Tibial artery (tissue), 4 donors: ENCODE measurements around the gene OR4K15.
"Not testable (repeated sequence)": the region's sequence is repeated elsewhere in the genome, so short reads cannot be mapped to it uniquely, and the experiment has no call there.

Experiments
- DNase-seq, 2 donors: peaks; one replicate each; pipeline ENCODE4 v3.0.0-alpha.2; 2019
- H3K27ac ChIP-seq, 2 donors: fragments of 200-600 bp; sonication (generic) in 1 of 2; 1 replicate in 1 of 2; 2 replicates in 1 of 2; pipeline ENCODE4 v1.5.1; 2018 to 2019; ENCODE audit warnings: mild to moderate bottlenecking in 1 of 2
- H3K27me3 ChIP-seq, 2 donors: fragments of 200-600 bp; sonication (generic) in 1 of 2; one replicate each; pipeline versions ENCODE4 v1.5.1 to v1.6.0; 2016 to 2019
- H3K36me3 ChIP-seq, 3 donors: fragments of 200-600 bp; sonication (generic) in 2 of 3; one replicate each; pipeline ENCODE4 v1.5.1; 2016 to 2019; ENCODE audit warnings: mild to moderate bottlenecking in 2 of 3
- H3K4me1 ChIP-seq, 4 donors: fragments of 200-600 bp; sonication (generic) in 2 of 4; 1 replicate in 3 of 4; 2 replicates in 1 of 4; pipeline ENCODE4 v1.5.1; 2016 to 2019
- H3K4me3 ChIP-seq, 2 donors: fragments of 200-600 bp; sonication (generic) in 1 of 2; 1 replicate in 1 of 2; 2 replicates in 1 of 2; pipeline ENCODE4 v1.5.1; 2018 to 2019; ENCODE audit warnings: mild to moderate bottlenecking in 2 of 2
- H3K9me3 ChIP-seq, 3 donors: fragments of 200-600 bp; sonication (generic) in 1 of 3; one replicate each; pipeline ENCODE4 v1.5.1; 2016 to 2019
- intact Hi-C: fragments of 100-400 bp; cut with DNase I; formaldehyde crosslinking; loops from one replicate; pipeline ENCODE4 v1.15.0; 2023; ENCODE audit warnings: low total_unique reads
- TF ChIP-seq, protein P1 (sequence below), 2 experiments: fragments of 200-600 bp in 1 of 2; fragments of 450-650 bp in 1 of 2; IDR thresholded peaks; one replicate each; pipeline ENCODE4 v1.5.1; 2017 to 2019; ENCODE audit warnings: antibody characterized with exemption in 2 of 2, mild to moderate bottlenecking in 1 of 2, moderate library complexity in 1 of 2

OR4K15 gene, protein sequence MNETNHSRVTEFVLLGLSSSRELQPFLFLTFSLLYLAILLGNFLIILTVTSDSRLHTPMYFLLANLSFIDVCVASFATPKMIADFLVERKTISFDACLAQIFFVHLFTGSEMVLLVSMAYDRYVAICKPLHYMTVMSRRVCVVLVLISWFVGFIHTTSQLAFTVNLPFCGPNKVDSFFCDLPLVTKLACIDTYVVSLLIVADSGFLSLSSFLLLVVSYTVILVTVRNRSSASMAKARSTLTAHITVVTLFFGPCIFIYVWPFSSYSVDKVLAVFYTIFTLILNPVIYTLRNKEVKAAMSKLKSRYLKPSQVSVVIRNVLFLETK

DNA sequence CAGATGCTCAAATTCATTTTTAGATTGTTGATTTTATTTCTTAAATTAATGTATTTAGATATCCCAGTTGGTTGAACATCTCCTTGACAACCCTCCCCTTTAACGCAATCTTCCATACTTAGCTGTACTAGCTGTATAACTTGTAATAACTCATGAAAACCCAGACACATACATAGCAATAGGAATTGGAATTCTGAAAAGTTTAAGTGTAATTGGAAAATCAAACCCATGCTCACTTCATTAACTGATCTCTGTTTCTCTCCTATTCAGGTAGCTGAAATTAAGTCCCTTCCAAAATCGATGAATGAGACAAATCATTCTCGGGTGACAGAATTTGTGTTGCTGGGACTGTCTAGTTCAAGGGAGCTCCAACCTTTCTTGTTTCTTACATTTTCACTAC lies at the start of gene OR4K15:
Gene OR4K15 (plus strand): TSS at position 301 of the 400 bp plus-strand sequence. CDS start 0 bp downstream, at position 301.
- TF ChIP-seq, protein P1, sequence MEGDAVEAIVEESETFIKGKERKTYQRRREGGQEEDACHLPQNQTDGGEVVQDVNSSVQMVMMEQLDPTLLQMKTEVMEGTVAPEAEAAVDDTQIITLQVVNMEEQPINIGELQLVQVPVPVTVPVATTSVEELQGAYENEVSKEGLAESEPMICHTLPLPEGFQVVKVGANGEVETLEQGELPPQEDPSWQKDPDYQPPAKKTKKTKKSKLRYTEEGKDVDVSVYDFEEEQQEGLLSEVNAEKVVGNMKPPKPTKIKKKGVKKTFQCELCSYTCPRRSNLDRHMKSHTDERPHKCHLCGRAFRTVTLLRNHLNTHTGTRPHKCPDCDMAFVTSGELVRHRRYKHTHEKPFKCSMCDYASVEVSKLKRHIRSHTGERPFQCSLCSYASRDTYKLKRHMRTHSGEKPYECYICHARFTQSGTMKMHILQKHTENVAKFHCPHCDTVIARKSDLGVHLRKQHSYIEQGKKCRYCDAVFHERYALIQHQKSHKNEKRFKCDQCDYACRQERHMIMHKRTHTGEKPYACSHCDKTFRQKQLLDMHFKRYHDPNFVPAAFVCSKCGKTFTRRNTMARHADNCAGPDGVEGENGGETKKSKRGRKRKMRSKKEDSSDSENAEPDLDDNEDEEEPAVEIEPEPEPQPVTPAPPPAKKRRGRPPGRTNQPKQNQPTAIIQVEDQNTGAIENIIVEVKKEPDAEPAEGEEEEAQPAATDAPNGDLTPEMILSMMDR (IDR thresholded peaks at IDR 0.05): no peak
- no peaks in the 10 kb centered on the region for H3K9me3 ChIP-seq
- no peak within 1 kb of the TSS for H3K4me3 ChIP-seq
- no peaks in the 10 kb centered on the region for H3K27me3 ChIP-seq
- H3K27ac ChIP-seq: no peak within 1 kb of the TSS
- no peak for DNase-seq
- intact Hi-C loops: no loop called here
- H3K36me3 ChIP-seq: no peaks in the 10 kb centered on the region
- H3K4me1 ChIP-seq: no peaks in the 10 kb centered on the region

DNA sequence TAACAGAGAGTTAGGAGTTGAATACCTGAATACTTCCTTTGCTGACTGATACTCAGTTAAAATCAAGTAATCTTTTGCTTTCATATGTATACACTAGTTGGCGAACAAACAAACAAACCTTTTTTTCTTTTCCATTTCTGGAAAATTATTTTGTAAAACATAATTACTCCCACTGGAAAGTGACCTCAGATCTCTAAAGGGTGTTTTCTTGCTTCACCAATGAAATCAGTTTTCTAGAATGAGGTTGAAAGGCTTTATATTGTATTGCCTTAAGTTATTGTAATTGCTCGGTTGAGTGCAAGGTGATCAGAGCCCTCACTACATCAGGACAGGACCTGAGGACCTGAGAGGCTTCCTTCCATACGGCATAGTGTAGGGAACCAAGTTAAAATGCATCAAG lies 44.8 kb upstream of the OR4K15 start, which contains the start of gene OR4K1:
Gene OR4K1 (plus strand): TSS at position 301 of the 400 bp plus-strand sequence. CDS start 4,750 bp downstream, outside the sequence.
- TF ChIP-seq, protein P1 (IDR thresholded peaks at IDR 0.05): no peak
- no peak within 1 kb of the TSS for H3K4me3 ChIP-seq

DNA sequence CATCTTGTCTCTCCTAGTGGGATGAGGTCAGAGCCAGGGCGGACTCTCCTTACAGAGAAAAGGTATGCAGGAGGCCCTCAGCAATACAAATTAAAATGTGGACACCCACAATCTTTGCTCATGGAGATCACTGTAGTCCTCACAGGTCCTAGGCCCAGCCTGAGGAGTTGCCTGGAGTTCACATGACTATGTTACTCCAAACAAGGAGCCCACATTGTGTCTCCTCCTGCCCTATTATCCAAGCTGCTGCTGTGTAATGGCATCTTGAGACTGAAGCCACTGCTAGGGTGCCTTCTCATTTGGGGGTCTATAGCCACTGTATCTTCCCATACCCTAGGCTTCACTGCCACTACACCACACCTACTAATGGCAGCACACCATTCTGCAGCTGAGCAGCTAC lies 33.7 kb upstream of the OR4K15 start:
- Histone ChIP-seq H3K4me3 (no peak overlapping the region), H3K9me3 (no peaks in the 10 kb centered on the region), H3K36me3 (no peaks in the 10 kb centered on the region), H3K4me1 (no peaks in the 10 kb centered on the region), H3K27me3 (no peaks in the 10 kb centered on the region), H3K27ac (no peak overlapping the region)
- intact Hi-C loops: no loop called here
- TF ChIP-seq, protein P1 (IDR thresholded peaks at IDR 0.05): no peak
- no peak for DNase-seq

More for the DNA sequence above, 44.8 kb upstream of the OR4K15 start, which contains the start of gene OR4K1:
- no peaks in the 10 kb centered on the region for H3K36me3 ChIP-seq
- H3K27me3 ChIP-seq: no peaks in the 10 kb centered on the region
- H3K27ac ChIP-seq: no peak within 1 kb of the TSS
- H3K9me3 ChIP-seq: no peaks in the 10 kb centered on the region
- no peaks in the 10 kb centered on the region for H3K4me1 ChIP-seq
- intact Hi-C loops: no loop called here
- no peak for DNase-seq

DNA sequence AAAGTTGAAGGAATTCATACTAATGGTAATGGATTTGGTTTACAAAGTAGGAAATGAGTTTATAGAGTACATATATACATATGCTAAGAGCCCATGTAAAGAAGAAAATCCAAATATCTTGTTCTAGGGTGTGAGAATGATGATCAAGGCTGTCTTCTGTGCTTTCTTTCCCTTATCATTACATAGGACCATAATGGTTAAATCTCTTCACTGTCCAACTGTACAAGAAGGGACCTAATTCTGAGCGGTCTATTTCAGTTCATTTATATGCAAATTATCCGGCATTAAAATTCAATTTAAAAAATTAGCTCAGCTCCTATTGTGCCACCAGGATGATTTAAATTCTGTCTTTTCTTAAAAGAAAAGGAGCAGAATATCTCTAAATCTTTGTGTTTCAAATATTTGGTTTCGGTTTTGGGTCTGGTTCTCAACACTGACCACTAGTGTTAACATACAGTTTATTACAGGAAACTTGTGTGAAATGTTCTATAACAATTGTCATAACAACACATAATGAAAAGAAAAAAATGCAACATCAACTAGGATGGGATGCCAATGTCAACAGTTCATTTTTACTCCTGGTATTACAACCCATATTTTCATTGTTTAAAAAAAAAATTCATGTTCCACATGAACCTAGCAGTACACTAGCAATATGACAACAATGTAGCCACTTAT lies 27.8 kb upstream of the OR4K15 start:
- H3K4me3 ChIP-seq: no peak overlapping the region
- no peak overlapping the region for H3K27ac ChIP-seq
- H3K36me3 ChIP-seq: no peaks in the 10 kb centered on the region
- no peak for DNase-seq
- TF ChIP-seq, protein P1 (IDR thresholded peaks at IDR 0.05): no peak
- H3K27me3 ChIP-seq: no peaks in the 10 kb centered on the region
- H3K9me3 ChIP-seq: no peaks in the 10 kb centered on the region
- intact Hi-C loops: no loop called here
- H3K4me1 ChIP-seq: no peaks in the 10 kb centered on the region

DNA sequence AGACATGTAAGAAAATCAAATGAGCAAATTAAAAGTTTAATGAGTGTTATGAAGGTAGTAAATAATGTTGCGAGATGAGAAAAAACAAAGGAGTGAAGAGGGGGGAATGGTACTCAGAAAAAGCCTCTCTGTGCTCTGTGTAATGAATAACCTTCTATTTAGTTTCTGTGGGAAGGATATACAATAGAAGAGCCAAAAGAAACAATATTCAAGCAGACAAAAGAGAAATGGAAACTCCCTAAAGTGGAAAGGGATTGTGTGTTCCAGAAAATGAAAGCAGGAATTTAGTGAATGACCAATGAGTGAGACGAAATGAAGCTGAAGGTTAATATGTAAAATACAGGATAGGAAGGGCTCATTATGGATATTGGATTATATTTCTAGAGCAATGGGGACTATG lies 26.2 kb upstream of the OR4K15 start:
- TF ChIP-seq, protein P1 (IDR thresholded peaks at IDR 0.05): no peak
- Histone ChIP-seq H3K9me3 (no peaks in the 10 kb centered on the region), H3K4me3 (no peak overlapping the region), H3K27me3 (no peaks in the 10 kb centered on the region), H3K27ac (no peak overlapping the region), H3K36me3 (no peaks in the 10 kb centered on the region), H3K4me1 (no peaks in the 10 kb centered on the region)
- no peak for DNase-seq
- intact Hi-C loops: no loop called here

DNA sequence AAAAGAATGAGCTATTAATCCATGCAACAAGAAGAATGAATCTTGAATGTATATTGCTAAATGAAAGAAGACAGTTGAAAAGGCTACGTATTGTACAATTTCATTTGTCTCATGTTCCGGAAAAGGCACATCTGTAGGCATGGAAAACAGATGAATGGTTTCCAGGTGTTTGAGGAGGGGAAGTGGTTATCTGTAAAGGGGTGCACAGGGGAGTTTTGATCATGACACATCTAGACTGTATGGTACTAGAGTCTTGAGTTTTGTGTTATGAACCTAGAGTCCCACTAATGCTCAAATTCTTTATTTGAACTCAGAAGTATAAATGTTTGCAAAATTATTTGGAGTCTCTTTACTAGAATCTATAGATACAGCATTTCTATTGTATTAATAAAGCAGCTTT lies 5.7 kb upstream of the OR4K15 start:
- H3K27ac ChIP-seq, H3K4me1 ChIP-seq, H3K9me3 ChIP-seq, H3K27me3 ChIP-seq, DNase-seq, H3K4me3 ChIP-seq, H3K36me3 ChIP-seq, intact Hi-C loops: not testable (repeated sequence)
